ENCODE measurements around the gene MAP2. TPM values are rescaled to one million over a fixed set of nuclear protein-coding genes. Genes with fewer than 3 reads are reported as not detected.

MAP2 gene
- total RNA-seq, 4 donors from 2014 or later, result 73.8 to 211 (median 122) TPM

- Histone ChIP-seq H3K9me3 (no peaks in the 10 kb centered on the region), H3K36me3 (no peaks in the 10 kb centered on the region), H3K27ac (no peak overlapping the region), H3K4me3 (replicated peaks in 1 of 3) (no peak overlapping the region), H3K4me1 (no peaks in the 10 kb centered on the region), H3K27me3 (no peaks in the 10 kb centered on the region)
- DNase-seq, result no peak
- no peak for TF ChIP-seq POLR2A (IDR thresholded peaks at IDR 0.05)
- TF ChIP-seq, protein P1, sequence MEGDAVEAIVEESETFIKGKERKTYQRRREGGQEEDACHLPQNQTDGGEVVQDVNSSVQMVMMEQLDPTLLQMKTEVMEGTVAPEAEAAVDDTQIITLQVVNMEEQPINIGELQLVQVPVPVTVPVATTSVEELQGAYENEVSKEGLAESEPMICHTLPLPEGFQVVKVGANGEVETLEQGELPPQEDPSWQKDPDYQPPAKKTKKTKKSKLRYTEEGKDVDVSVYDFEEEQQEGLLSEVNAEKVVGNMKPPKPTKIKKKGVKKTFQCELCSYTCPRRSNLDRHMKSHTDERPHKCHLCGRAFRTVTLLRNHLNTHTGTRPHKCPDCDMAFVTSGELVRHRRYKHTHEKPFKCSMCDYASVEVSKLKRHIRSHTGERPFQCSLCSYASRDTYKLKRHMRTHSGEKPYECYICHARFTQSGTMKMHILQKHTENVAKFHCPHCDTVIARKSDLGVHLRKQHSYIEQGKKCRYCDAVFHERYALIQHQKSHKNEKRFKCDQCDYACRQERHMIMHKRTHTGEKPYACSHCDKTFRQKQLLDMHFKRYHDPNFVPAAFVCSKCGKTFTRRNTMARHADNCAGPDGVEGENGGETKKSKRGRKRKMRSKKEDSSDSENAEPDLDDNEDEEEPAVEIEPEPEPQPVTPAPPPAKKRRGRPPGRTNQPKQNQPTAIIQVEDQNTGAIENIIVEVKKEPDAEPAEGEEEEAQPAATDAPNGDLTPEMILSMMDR (IDR thresholded peaks at IDR 0.05), result no peak
- intact Hi-C loops (cut with DNase I), result no loop called here
Observed at GRCh38 chr2:209456489-209456888, 32.6 kb downstream of the MAP2 start.

DNA sequence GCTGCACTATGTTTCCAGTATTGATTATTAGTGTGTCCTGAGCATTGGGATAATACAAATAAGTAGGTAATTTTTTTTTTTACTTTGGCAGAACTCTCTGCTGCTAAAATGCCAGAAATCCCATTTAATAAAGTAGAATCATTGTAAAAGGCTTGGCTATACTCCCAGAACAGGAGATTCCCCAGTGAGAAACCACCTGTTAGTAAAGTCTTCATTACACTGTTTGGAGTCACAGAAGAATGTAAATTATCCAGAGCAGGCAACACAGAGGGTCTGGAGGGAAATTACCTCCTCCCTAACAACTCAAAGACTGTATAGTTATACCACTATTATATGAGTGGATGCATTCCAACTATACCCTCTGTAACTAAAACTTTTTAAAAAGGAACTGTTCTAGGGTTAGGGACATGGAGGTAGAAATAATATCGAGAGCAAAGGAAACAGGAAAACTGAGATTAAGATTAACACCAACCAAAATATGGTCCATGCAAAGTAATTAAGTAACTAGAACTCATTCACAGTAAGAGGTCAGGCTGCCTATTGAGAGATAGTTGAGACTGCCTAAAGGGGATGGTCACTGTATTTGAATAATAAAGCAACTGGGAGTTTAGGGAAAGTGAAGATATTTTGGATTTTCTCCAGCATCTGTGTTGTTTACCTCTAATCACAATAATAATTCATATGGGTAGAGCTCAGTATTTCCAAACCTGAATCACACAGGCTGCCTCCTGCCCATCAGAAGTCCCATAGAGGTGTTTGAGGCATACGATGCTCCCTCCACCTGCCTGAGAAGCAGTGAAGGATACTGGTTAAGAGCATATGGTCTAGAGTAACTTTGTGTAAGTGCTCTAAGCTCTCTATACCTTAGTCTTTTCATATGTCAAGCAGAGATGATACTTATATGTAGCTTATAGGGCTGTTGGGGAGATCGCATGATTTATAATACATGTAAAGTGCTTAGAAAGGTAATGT is 34.4 kb downstream of the MAP2 start:
- no peak for DNase-seq
- no peak for TF ChIP-seq POLR2A (IDR thresholded peaks at IDR 0.05)
- TF ChIP-seq, protein P1 (IDR thresholded peaks at IDR 0.05), result no peak
- peaks cover 0 to 7% of the 10 kb centered on the region in 2 donors for H3K4me1 ChIP-seq
- H3K27me3 ChIP-seq, result no peaks in the 10 kb centered on the region
- intact Hi-C loops (cut with DNase I), result no loop called here
- H3K27ac ChIP-seq, result no peak overlapping the region
- H3K4me3 ChIP-seq (replicated peaks in 1 of 3), result no peak overlapping the region
- H3K36me3 ChIP-seq, result no peaks in the 10 kb centered on the region
- WGBS, 2 donors, result 74 to 80% methylated on average over 3 of the region's 3 CpGs
- H3K9me3 ChIP-seq, result no peaks in the 10 kb centered on the region

GRCh38 chr2:209459359-209459758 is 35.5 kb downstream of the MAP2 start:
- Histone ChIP-seq H3K4me3 (replicated peaks in 1 of 3) (no peak overlapping the region), H3K4me1 (peaks cover 0 to 7% of the 10 kb centered on the region in 2 donors), H3K36me3 (no peaks in the 10 kb centered on the region), H3K27me3 (no peaks in the 10 kb centered on the region), H3K9me3 (no peaks in the 10 kb centered on the region), H3K27ac (no peak overlapping the region)
- DNase-seq, result no peak
- intact Hi-C loops (cut with DNase I), result no loop called here
- WGBS, 2 donors, result 94 to 98% methylated on average over 2 of the region's 2 CpGs
- no peak for TF ChIP-seq POLR2A (IDR thresholded peaks at IDR 0.05)
- TF ChIP-seq, protein P1 (IDR thresholded peaks at IDR 0.05), result no peak

DNA sequence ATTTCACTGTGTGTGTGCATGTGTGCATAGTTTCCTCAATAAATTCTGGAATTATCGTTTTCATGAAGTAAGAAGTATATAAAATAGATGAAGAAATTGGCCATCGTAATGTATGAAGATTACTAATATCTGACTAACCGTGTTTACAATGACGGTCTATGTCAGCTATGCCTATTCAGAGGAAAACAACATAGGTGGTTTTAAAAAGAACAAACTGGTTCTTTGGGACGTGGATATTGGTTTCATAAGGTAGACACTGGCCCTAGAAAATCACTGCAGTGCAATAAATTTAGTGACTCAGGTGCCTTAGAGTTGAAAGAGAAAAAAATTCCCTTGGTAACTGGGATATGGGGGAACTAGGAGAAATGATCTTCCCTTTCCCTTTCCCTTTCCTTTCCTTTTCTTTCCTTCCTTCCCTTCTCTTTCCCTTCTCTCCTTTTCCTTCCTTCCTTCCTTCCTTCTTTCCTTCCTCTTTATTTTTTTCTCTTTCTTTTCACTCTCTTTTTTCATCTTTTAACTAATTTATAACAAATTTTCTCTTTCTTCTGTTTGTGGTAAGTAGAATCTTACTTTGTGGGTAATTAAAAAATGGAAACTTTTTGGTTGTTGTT is 36.4 kb downstream of the MAP2 start:
- 95 to 96% methylated on average over 5 of the region's 5 CpGs for WGBS, 2 donors
- TF ChIP-seq POLR2A (IDR thresholded peaks at IDR 0.05), result no peak
- TF ChIP-seq, protein P1 (IDR thresholded peaks at IDR 0.05), result no peak
- no peak for DNase-seq
- no peak overlapping the region for H3K4me3 ChIP-seq (replicated peaks in 1 of 3)
- intact Hi-C loops (cut with DNase I), result no loop called here
- no peaks in the 10 kb centered on the region for H3K9me3 ChIP-seq
- H3K4me1 ChIP-seq, result peaks cover 0 to 7% of the 10 kb centered on the region in 2 donors
- no peaks in the 10 kb centered on the region for H3K27me3 ChIP-seq
- no peak overlapping the region for H3K27ac ChIP-seq
- H3K36me3 ChIP-seq, result no peaks in the 10 kb centered on the region

- TF ChIP-seq, protein P1 (IDR thresholded peaks at IDR 0.05), result peak in 2 of 6 experiments; percentile 32 to 34
- TF ChIP-seq POLR2A (IDR thresholded peaks at IDR 0.05), result no peak
- Histone ChIP-seq H3K36me3 (no peaks in the 10 kb centered on the region), H3K4me3 (replicated peaks in 1 of 3) (no peak overlapping the region), H3K27me3 (no peaks in the 10 kb centered on the region), H3K27ac (no peak overlapping the region), H3K4me1 (peaks cover 0 to 7% of the 10 kb centered on the region in 2 donors), H3K9me3 (no peaks in the 10 kb centered on the region)
- WGBS, 2 donors, result 62 to 66% methylated on average over 1 of the region's 1 CpG
- DNase-seq, result no peak
- intact Hi-C loops (cut with DNase I), result no loop called here
Observed at GRCh38 chr2:209463226-209463625, 39.4 kb downstream of the MAP2 start.
